VCaP (cell line): ENCODE data around the gene USP46.

ENCODE experiments used
- H3K27ac ChIP-seq: fragments of 450-650 bp; 2 replicates; pipeline ENCODE4 v1.5.1; 2017
- CTCF ChIP-seq: fragments of 450-650 bp; conservative IDR thresholded peaks from 2 replicates; pipeline ENCODE4 v1.5.1; 2017; ENCODE audit warnings: mild to moderate bottlenecking, moderate library complexity

The USP46 gene

GRCh38 chr4:52665592-52665991 is 6.5 kb upstream of the USP46 start:
- 0 out of 2 replicates have a peak, but pooled peaks have one; percentile 16 for TF ChIP-seq CTCF
- H3K27ac ChIP-seq = no peak overlapping the region

GRCh38 chr4:52664479-52664878 is 5.4 kb upstream of the USP46 start:
- TF ChIP-seq CTCF = no peak
- H3K27ac ChIP-seq = no peak overlapping the region

- no peak for TF ChIP-seq CTCF
- no peak overlapping the region for H3K27ac ChIP-seq
Observed at GRCh38 chr4:52661966-52662690, 3.0 kb upstream of the USP46 start.

GRCh38 chr4:52660643-52661042 is 1.5 kb upstream of the USP46 start:
- no peak for TF ChIP-seq CTCF
- H3K27ac ChIP-seq = no peak overlapping the region

GRCh38 chr4:52659722-52660261 is 691 bp upstream of the USP46 start:
- peak overlapping the region; percentile 93 for H3K27ac ChIP-seq
- TF ChIP-seq CTCF = no peak

GRCh38 chr4:52658641-52659000 is 480 bp downstream of the USP46 start:
- peak overlapping the region; percentile 93 for H3K27ac ChIP-seq
- no peak for TF ChIP-seq CTCF

GRCh38 chr4:52657618-52658501 is 1.2 kb downstream of the USP46 start:
- no peak; the same call in 1 of the 2 replicates for TF ChIP-seq CTCF
- peak overlapping the region; percentile 93; the same call in 1 of the 2 replicates for H3K27ac ChIP-seq
